ENCODE results near the gene IFIT1.

GRCh38 chr10:89393898-89394297 lies 1.5 kb downstream of the IFIT1 start:
- TF ChIP-seq POLR2AphosphoS5 (IDR thresholded peaks at IDR 0.05; ENCODE audit: insufficient read depth in 1 of 2, low read depth in 1 of 2) (no peak), CTCF (IDR thresholded peaks at IDR 0.05) (no peak)
